ENCODE data around the gene BLTP1.

BLTP1 gene

DNA sequence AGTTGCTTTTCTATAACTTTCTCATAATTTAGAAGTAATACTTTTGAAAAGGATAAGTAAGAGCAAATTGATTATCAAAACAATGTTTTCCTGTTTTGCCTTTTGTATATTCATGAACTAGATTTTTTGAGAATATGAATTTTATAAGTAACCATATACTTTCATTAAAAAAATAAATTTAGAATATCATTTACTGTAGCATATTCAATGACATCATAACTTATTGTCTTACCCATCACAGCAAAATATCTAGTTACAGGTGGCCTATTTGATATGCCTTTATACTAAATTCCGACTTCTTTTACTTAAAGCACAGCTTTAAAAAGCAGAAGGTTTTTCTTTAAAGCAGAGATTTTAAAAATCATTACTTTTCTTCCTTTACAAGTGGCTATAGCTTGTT, 20.1 kb downstream of the BLTP1 start:
- DNase-seq, result no peak

DNA sequence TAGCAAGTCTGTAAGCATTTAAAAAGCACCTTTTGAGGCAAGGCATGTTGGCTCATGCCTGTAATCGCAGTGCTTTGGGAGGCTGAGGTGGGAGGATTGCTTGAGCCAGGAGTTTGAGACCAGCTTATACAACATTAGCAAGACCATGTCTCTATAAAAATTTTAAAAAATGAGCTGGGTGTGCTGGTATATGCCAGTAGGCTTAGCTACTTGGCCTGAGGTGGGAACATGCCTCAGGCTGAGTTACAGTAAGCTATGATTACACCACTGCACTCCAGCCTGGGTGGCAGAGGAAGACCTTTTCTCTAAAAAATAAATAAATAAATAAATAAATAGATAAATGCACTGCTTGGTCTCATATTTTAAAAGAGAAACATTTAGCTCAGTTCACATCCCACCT, 26.8 kb downstream of the BLTP1 start:
- no peak for DNase-seq

- DNase-seq, result no peak
Observed at GRCh38 chr4:122195718-122196117, 43.6 kb downstream of the BLTP1 start.

Measured in right forelimb (tissue), 1 donor.